Liver (tissue), 3 donors: Measurements from ENCODE around the gene SPART.

Experiments
- ATF3 ChIP-seq: IDR thresholded peaks from 2 replicates; pipeline ENCODE4 v1.6.1; 2016; ENCODE audit warnings: antibody characterized with exemption
- CTCF ChIP-seq: fragments of 150-350 bp; IDR thresholded peaks from 2 replicates; pipeline ENCODE4 v1.5.1; 2017; ENCODE audit warnings: improper control_type of control experiment, low read depth, low read length; ENCODE audit not compliant: missing input control
- EGR1 ChIP-seq, 2 donors: IDR thresholded peaks; 2 replicates each; pipeline ENCODE4 v1.6.1; 2016 to 2018; ENCODE audit warnings: antibody characterized with exemption in 2 of 2, low read depth in 2 of 2
- JUND ChIP-seq, 2 donors: IDR thresholded peaks; 2 replicates each; pipeline ENCODE4 v1.6.1; 2016; ENCODE audit warnings: antibody characterized with exemption in 2 of 2
- RAD21 ChIP-seq, 2 donors: IDR thresholded peaks; 2 replicates each; pipeline ENCODE4 v1.6.1; 2016; ENCODE audit warnings: antibody characterized with exemption in 2 of 2, mild to moderate bottlenecking in 2 of 2
- RXRA ChIP-seq, 2 donors: IDR thresholded peaks; 2 replicates each; pipeline ENCODE4 v1.6.1; 2017 to 2018; ENCODE audit warnings: antibody characterized with exemption in 2 of 2, mild to moderate bottlenecking in 1 of 2
- donor health status: healthy.
- donor health status: healthy.

- TF ChIP-seq CTCF: no peak
- no peak for TF ChIP-seq RXRA (IDR thresholded peaks at IDR 0.05)
- no peak for TF ChIP-seq ATF3
- no peak for TF ChIP-seq RAD21 (IDR thresholded peaks at IDR 0.05)
- TF ChIP-seq JUND (IDR thresholded peaks at IDR 0.05): no peak
- no peak for TF ChIP-seq EGR1 (IDR thresholded peaks at IDR 0.05; ENCODE audit: low read depth in 2 of 2)
Observed at GRCh38 chr13:36362251-36362650, 16.1 kb upstream of the SPART start.
